GM12875 (cell line): Measurements from ENCODE around the gene PCLO.

Source experiments
- H3K4me3 ChIP-seq: one replicate; pipeline ENCODE4 v1.5.1; 2011; ENCODE audit warnings: low read depth, low read length, control low read depth
- TF ChIP-seq, protein P1 (sequence below): IDR thresholded peaks from 2 replicates; pipeline ENCODE4 v1.5.1; 2011; ENCODE audit warnings: low read depth, mild to moderate bottlenecking, control low read depth, inconsistent platforms, low read length, moderate library complexity, borderline replicate concordance; ENCODE audit not compliant: insufficient read depth

The PCLO gene

DNA sequence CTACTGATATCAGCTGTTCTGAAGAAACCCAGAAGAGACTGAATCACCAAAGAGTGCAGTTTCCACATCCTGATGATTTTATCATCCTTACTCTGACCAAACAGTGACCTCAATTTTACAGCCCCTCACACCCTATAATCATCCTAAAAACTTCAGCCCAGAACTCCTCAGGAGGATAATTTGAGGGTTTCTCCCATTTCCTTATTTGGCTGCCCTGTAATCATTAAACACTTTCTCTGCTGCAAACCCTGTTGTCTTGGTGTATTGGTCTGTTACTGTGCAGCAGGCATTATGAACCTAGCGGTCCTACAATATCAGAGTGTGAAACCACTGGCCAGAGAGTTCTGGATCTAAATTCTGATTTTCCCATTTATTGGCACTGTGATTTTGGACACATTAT is 141.7 kb downstream of the PCLO start:
- H3K4me3 ChIP-seq = no peak overlapping the region
- TF ChIP-seq, protein P1, sequence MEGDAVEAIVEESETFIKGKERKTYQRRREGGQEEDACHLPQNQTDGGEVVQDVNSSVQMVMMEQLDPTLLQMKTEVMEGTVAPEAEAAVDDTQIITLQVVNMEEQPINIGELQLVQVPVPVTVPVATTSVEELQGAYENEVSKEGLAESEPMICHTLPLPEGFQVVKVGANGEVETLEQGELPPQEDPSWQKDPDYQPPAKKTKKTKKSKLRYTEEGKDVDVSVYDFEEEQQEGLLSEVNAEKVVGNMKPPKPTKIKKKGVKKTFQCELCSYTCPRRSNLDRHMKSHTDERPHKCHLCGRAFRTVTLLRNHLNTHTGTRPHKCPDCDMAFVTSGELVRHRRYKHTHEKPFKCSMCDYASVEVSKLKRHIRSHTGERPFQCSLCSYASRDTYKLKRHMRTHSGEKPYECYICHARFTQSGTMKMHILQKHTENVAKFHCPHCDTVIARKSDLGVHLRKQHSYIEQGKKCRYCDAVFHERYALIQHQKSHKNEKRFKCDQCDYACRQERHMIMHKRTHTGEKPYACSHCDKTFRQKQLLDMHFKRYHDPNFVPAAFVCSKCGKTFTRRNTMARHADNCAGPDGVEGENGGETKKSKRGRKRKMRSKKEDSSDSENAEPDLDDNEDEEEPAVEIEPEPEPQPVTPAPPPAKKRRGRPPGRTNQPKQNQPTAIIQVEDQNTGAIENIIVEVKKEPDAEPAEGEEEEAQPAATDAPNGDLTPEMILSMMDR = no peak

DNA sequence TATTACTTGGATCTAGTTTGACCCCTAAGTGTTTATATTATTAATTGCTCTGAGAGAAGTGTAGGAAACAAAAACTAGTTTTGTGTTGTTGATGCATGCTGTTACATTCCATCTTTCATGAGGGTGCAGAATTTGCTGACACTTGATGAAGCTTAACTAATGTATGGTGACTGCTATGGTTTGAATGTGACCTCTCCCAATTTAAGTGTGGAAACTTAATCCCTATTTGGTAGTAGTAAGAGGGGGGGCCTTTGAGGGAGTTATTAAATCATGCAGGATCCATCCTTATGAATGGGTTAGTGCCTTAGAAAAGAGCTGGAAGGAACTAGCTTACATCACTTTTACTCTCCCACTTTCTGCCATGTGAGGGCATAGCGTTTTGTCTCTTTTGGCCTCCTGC is 142.5 kb downstream of the PCLO start:
- TF ChIP-seq, protein P1 = no peak
- H3K4me3 ChIP-seq = no peak overlapping the region

DNA sequence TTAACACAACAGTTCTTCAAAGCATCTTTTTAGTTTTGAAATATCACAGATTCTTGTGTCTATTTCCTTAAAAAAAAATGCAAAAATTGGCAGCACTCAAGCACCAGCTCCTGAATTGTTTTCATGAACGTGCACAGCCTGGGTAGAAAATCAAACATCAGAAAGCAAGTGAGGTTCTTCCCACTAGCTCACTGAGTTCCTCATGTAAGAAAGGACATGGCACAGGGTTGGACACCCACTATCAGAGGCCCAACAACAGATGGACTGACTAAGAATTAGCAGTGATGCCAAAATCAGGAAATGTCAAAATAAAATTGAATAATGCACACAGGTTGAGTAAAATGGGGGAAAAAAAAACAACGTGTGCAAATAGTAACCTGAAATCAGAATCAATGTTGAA is 146.8 kb downstream of the PCLO start:
- H3K4me3 ChIP-seq = no peak overlapping the region
- TF ChIP-seq, protein P1 = no peak

DNA sequence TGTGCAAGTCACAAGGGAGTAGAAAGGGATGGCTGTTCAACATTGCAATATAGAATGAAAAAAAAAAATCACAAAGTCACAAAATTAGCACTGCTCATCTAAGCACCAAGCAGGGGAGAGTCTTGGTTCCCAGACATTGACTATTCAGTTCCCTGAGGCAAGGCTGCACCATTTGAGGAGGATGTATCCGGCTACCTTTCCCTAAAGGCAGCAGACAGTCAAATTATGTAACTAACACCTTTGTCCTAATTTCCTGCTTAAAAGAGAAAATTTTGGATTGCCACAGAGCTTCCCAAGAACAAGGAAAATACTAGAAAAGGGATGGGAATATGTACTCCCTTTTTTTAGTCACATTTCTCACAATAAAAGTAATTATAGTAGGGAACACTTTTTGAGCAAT is 148.1 kb downstream of the PCLO start:
- TF ChIP-seq, protein P1 = no peak
- no peak overlapping the region for H3K4me3 ChIP-seq

DNA sequence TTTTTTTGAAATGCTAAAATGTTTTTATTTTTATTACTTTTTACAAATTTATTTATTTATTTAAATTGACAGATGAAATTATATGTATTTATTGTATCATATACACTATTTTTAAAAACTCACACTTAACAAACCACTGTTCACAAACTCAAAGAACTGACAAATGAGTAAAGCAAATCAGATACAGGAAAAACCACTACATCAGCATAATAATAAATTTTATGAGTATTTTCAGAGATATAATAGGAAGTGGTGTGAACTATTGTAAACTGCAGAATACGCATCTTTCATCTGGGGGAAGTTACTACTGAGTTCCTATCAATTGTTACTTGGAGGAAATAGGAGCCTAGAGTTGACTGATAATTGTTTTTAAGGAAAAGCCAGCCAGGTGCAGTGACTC is 150.7 kb downstream of the PCLO start:
- H3K4me3 ChIP-seq = no peak overlapping the region
- TF ChIP-seq, protein P1 = no peak

DNA sequence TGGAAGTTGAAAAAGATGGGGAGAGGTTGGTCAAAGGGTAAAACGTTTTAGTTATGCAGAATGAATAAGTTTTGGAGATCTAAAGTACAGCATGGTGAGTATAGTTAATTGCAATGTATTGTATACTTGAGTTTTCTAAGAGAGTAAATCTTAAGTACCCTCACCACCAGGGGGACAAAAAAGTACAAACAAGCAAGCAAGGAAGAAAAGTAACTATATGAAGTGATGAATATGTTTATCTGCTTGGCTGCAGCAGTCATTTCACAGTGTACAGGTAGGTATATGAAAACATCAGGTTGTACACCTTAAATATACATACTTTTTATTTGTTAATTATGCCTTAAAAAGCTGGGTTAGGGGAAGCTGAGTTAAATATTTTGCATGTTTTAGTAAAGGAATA is 157.3 kb downstream of the PCLO start:
- H3K4me3 ChIP-seq = no peak overlapping the region
- TF ChIP-seq, protein P1 = no peak

DNA sequence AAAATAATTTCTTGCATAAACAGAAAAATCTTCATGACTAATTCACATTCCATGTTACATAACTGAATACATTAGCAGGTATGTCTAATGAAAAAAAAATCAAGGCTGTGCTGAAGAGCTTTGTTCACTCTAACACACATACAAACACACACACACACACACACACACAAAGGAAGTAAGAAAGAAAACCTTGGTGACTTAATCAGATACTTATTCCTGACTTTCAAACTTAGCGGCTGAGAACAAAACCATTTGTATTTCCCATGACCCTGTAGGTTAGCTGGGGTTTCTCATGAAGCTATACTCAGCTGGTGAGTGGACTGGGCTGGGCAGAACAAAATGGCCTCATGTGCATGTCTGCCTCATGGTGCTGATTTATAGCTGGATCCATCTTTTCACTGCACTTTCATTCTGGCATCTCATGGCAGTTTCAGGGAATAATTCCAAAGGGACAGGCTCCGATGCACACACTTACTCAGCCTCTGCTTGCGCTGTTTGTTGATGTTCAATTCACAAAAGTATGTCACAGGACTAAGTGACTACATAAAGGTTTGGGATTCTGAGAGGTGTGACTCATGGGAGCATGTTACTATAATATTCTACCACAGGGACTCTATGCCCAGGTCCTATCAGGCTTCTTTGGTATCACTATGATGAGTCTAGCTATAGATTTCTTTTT is 161.2 kb downstream of the PCLO start:
- no peak overlapping the region for H3K4me3 ChIP-seq
- TF ChIP-seq, protein P1 = no peak
